Subcutaneous abdominal adipose tissue (tissue), 5 donors: ENCODE data around the gene HPCA.

Experiments used
- H3K27ac ChIP-seq: one replicate; pipeline ENCODE4 v1.7.0; 2013; ENCODE audit warnings: low read depth, mild to moderate bottlenecking, inconsistent platforms, low read length, moderate library complexity
- H3K27me3 ChIP-seq, 5 donors: one replicate each; pipeline ENCODE4 v1.7.0; 2013; ENCODE audit warnings: low read length in 5 of 5, inconsistent platforms in 1 of 5; ENCODE audit not compliant: control insufficient read depth in 5 of 5, insufficient read depth in 4 of 5
- H3K36me3 ChIP-seq, 5 donors: one replicate each; pipeline ENCODE4 v1.7.0; 2013; ENCODE audit warnings: low read length in 5 of 5; ENCODE audit not compliant: control insufficient read depth in 5 of 5, insufficient read depth in 5 of 5
- H3K4me1 ChIP-seq, 5 donors: one replicate each; pipeline ENCODE4 v1.7.0; 2013; ENCODE audit warnings: low read length in 5 of 5, mild to moderate bottlenecking in 3 of 5, moderate library complexity in 1 of 5; ENCODE audit not compliant: control insufficient read depth in 5 of 5, insufficient read depth in 5 of 5
- H3K4me3 ChIP-seq, 5 donors: one replicate each; pipeline ENCODE4 v1.7.0; 2013; ENCODE audit warnings: low read length in 5 of 5, low read depth in 1 of 5
- H3K9ac ChIP-seq, 5 donors: one replicate each; pipeline ENCODE4 v1.7.0; 2013; ENCODE audit warnings: low read length in 5 of 5, mild to moderate bottlenecking in 4 of 5, moderate library complexity in 3 of 5
- H3K9me3 ChIP-seq, 5 donors: one replicate each; pipeline ENCODE4 v1.7.0; 2013; ENCODE audit warnings: low read length in 5 of 5; ENCODE audit not compliant: control insufficient read depth in 5 of 5
- donor health status: healthy.
- donor health status: healthy.
- donor health status: healthy.
- donor health status: healthy.
- donor health status: healthy.

HPCA gene

GRCh38 chr1:32928715-32929114 is 42.4 kb downstream of the HPCA start:
- no peak overlapping the region for H3K4me3 ChIP-seq
- no peak overlapping the region for H3K9ac ChIP-seq
- peaks cover 0 to 3% (median under 1%) of the 10 kb centered on the region in 5 donors for H3K27me3 ChIP-seq
- no peaks in the 10 kb centered on the region for H3K36me3 ChIP-seq
- H3K4me1 ChIP-seq, result peaks cover 0 to 25% (median 23%) of the 10 kb centered on the region in 5 donors
- H3K27ac ChIP-seq, result no peak overlapping the region
- H3K9me3 ChIP-seq, result no peaks in the 10 kb centered on the region

- no peaks in the 10 kb centered on the region for H3K9me3 ChIP-seq
- no peak overlapping the region for H3K9ac ChIP-seq
- no peaks in the 10 kb centered on the region for H3K36me3 ChIP-seq
- peaks cover 0 to 27% (median 22%) of the 10 kb centered on the region in 5 donors for H3K4me1 ChIP-seq
- H3K27me3 ChIP-seq, result peaks cover 0 to 2% (median 0%) of the 10 kb centered on the region in 5 donors
- H3K27ac ChIP-seq, result no peak overlapping the region
- no peak overlapping the region for H3K4me3 ChIP-seq
Observed at GRCh38 chr1:32929366-32929765, 43.1 kb downstream of the HPCA start.

- no peaks in the 10 kb centered on the region for H3K27me3 ChIP-seq
- H3K4me1 ChIP-seq, result peaks cover 0 to 12% (median 5%) of the 10 kb centered on the region in 5 donors
- peaks cover 4 to 12% (median 12%) of the 10 kb centered on the region in 5 donors for H3K36me3 ChIP-seq
- no peaks in the 10 kb centered on the region for H3K9me3 ChIP-seq
- H3K4me3 ChIP-seq, result no peak overlapping the region
- H3K27ac ChIP-seq, result no peak overlapping the region
- no peak overlapping the region for H3K9ac ChIP-seq
Observed at GRCh38 chr1:32931760-32932159, 45.5 kb downstream of the HPCA start.

- H3K36me3 ChIP-seq, result peaks cover 17 to 27% (median 25%) of the 10 kb centered on the region in 5 donors
- H3K9ac ChIP-seq, result no peak overlapping the region
- H3K4me3 ChIP-seq, result no peak overlapping the region
- H3K27me3 ChIP-seq, result no peaks in the 10 kb centered on the region
- H3K4me1 ChIP-seq, result peaks cover 0 to 14% (median 5%) of the 10 kb centered on the region in 5 donors
- no peaks in the 10 kb centered on the region for H3K9me3 ChIP-seq
- H3K27ac ChIP-seq, result peak overlapping the region; percentile 64
Observed at GRCh38 chr1:32933742-32934322, 47.5 kb downstream of the HPCA start.

GRCh38 chr1:32934535-32934934 is 48.2 kb downstream of the HPCA start:
- Histone ChIP-seq H3K4me3 (no peak overlapping the region), H3K27me3 (no peaks in the 10 kb centered on the region), H3K9ac (no peak overlapping the region), H3K4me1 (peaks cover 0 to 21% (median 9%) of the 10 kb centered on the region in 5 donors), H3K27ac (no peak overlapping the region), H3K9me3 (no peaks in the 10 kb centered on the region), H3K36me3 (peaks cover 17 to 27% (median 25%) of the 10 kb centered on the region in 5 donors)

GRCh38 chr1:32937061-32937460 is 50.8 kb downstream of the HPCA start:
- Histone ChIP-seq H3K4me3 (no peak overlapping the region), H3K9ac (no peak overlapping the region), H3K27ac (no peak overlapping the region), H3K9me3 (no peaks in the 10 kb centered on the region), H3K27me3 (no peaks in the 10 kb centered on the region), H3K36me3 (peaks cover 17 to 41% (median 33%) of the 10 kb centered on the region in 5 donors), H3K4me1 (peaks cover 2 to 33% (median 18%) of the 10 kb centered on the region in 5 donors)

- Histone ChIP-seq H3K4me1 (peaks cover 2 to 23% (median 13%) of the 10 kb centered on the region in 5 donors), H3K27ac (no peak overlapping the region), H3K9ac (no peak overlapping the region), H3K36me3 (peaks cover 26 to 66% (median 53%) of the 10 kb centered on the region in 5 donors), H3K27me3 (no peaks in the 10 kb centered on the region), H3K9me3 (no peaks in the 10 kb centered on the region), H3K4me3 (no peak overlapping the region)
Observed at GRCh38 chr1:32939655-32940371, 53.5 kb downstream of the HPCA start.

- Histone ChIP-seq H3K36me3 (peaks cover 17 to 70% (median 56%) of the 10 kb centered on the region in 5 donors), H3K9me3 (no peaks in the 10 kb centered on the region), H3K4me3 (no peak overlapping the region), H3K9ac (no peak overlapping the region), H3K4me1 (peaks cover 2 to 27% (median 20%) of the 10 kb centered on the region in 5 donors), H3K27me3 (no peaks in the 10 kb centered on the region), H3K27ac (no peak overlapping the region)
Observed at GRCh38 chr1:32944180-32944579, 57.9 kb downstream of the HPCA start.
